Loucy (cell line): ENCODE results near the gene PIK3R1.

Source experiments
- H2AFZ ChIP-seq: fragments of 200-600 bp; sonication (generic); 2 replicates; pipeline ENCODE4 v1.6.0; 2016; ENCODE audit warnings: antibody characterized with exemption, mild to moderate bottlenecking, low read length, moderate library complexity
- H3F3A ChIP-seq: fragments of 200-600 bp; 2 replicates; pipeline ENCODE4 v1.6.0; 2016; ENCODE audit warnings: antibody characterized with exemption, low read depth, mild to moderate bottlenecking
- H3K27me3 ChIP-seq: fragments of 200-600 bp; sonication (generic); 2 replicates; pipeline ENCODE4 v1.6.1; 2014; ENCODE audit warnings: low read length, mild to moderate bottlenecking; ENCODE audit not compliant: insufficient read depth, poor library complexity, severe bottlenecking
- H3K36me3 ChIP-seq: fragments of 200-600 bp; sonication (generic); 2 replicates; pipeline ENCODE4 v1.6.1; 2016; ENCODE audit warnings: low read length; ENCODE audit not compliant: insufficient read depth
- H3K4me1 ChIP-seq: fragments of 200-600 bp; sonication (generic); 2 replicates; pipeline ENCODE4 v1.5.1; 2014; ENCODE audit warnings: low read length, mild to moderate bottlenecking; ENCODE audit not compliant: insufficient read depth, poor library complexity, severe bottlenecking
- H3K4me2 ChIP-seq: fragments of 200-600 bp; sonication (generic); 2 replicates; pipeline ENCODE4 v1.6.0; 2014; ENCODE audit warnings: antibody characterized with exemption, low read length, low read depth, mild to moderate bottlenecking; ENCODE audit not compliant: poor library complexity, severe bottlenecking
- H3K4me3 ChIP-seq: fragments of 200-600 bp; sonication (generic); 2 replicates; pipeline ENCODE4 v1.5.1; 2014; ENCODE audit warnings: low read length, mild to moderate bottlenecking, mixed read lengths; ENCODE audit not compliant: poor library complexity, severe bottlenecking
- H3K79me2 ChIP-seq: fragments of 200-600 bp; sonication (generic); 2 replicates; pipeline ENCODE4 v1.6.1; 2014; ENCODE audit warnings: low read length; ENCODE audit not compliant: insufficient read depth
- H3K9ac ChIP-seq: fragments of 200-600 bp; sonication (generic); 2 replicates; pipeline ENCODE4 v1.6.0; 2014; ENCODE audit warnings: mild to moderate bottlenecking, low read depth, low read length, moderate library complexity; ENCODE audit not compliant: poor library complexity, severe bottlenecking
- H3K9me2 ChIP-seq: fragments of 200-600 bp; sonication (generic); replicated peaks from 2 replicates; pipeline ENCODE4 v1.6.1; 2016; ENCODE audit warnings: low read depth, low read length, mixed read lengths
- H3K9me3 ChIP-seq: fragments of 200-600 bp; sonication (generic); 2 replicates; pipeline ENCODE4 v1.6.1; 2014; ENCODE audit warnings: mild to moderate bottlenecking, antibody characterized with exemption, low read length, low read depth; ENCODE audit not compliant: insufficient read depth
- H4K20me1 ChIP-seq: fragments of 200-600 bp; sonication (generic); 2 replicates; pipeline ENCODE4 v1.6.0; 2014; ENCODE audit warnings: antibody characterized with exemption, low read length, mild to moderate bottlenecking; ENCODE audit not compliant: insufficient read depth, poor library complexity, severe bottlenecking
- EZH2phosphoT487 ChIP-seq: fragments of 200-600 bp; IDR thresholded peaks from 2 replicates; pipeline ENCODE4 v1.6.1; 2018; ENCODE audit warnings: antibody characterized with exemption, mild to moderate bottlenecking, moderate library complexity, borderline replicate concordance
- TF ChIP-seq, protein P1 (sequence below): fragments of 200-600 bp; sonication (generic); conservative IDR thresholded peaks from 2 replicates; pipeline ENCODE4 v1.5.1; 2014; ENCODE audit warnings: mild to moderate bottlenecking, antibody characterized with exemption, low read length

The PIK3R1 gene

DNA sequence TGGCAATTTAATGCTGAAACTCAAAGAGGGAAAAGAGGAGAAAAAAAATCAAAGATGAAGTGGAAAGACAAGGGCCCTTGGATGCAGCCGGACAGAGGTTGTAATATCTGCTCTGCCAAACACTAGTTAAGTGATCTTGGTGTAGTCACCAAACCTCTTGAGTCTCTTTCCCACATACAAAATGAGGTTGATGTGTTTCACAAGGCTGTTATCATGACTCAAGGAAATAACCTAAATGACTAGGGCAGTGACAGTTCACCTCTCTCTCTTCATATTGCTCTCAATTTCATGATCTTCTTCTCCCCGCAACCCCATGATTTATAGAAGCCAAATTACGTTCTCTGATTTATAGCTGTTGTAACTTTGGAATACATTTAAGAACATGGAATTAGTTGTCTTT lies 44.9 kb downstream of the PIK3R1 start:
- Histone ChIP-seq H3K4me2 (no peak overlapping the region), H3K36me3 (peaks cover 37% of the 10 kb centered on the region; the same call in 1 of the 2 replicates), H3K9me2 (no peaks in the 10 kb centered on the region), H3K4me1 (peaks cover 79% of the 10 kb centered on the region), H4K20me1 (peaks cover 35% of the 10 kb centered on the region), H3F3A (peaks cover 11% of the 10 kb centered on the region), H3K27me3 (no peaks in the 10 kb centered on the region), H3K4me3 (no peak overlapping the region), H3K9ac (no peak overlapping the region), H2AFZ (no peak overlapping the region), H3K9me3 (no peaks in the 10 kb centered on the region), H3K79me2 (peaks cover 86% of the 10 kb centered on the region)
- TF ChIP-seq, protein P1, sequence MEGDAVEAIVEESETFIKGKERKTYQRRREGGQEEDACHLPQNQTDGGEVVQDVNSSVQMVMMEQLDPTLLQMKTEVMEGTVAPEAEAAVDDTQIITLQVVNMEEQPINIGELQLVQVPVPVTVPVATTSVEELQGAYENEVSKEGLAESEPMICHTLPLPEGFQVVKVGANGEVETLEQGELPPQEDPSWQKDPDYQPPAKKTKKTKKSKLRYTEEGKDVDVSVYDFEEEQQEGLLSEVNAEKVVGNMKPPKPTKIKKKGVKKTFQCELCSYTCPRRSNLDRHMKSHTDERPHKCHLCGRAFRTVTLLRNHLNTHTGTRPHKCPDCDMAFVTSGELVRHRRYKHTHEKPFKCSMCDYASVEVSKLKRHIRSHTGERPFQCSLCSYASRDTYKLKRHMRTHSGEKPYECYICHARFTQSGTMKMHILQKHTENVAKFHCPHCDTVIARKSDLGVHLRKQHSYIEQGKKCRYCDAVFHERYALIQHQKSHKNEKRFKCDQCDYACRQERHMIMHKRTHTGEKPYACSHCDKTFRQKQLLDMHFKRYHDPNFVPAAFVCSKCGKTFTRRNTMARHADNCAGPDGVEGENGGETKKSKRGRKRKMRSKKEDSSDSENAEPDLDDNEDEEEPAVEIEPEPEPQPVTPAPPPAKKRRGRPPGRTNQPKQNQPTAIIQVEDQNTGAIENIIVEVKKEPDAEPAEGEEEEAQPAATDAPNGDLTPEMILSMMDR, result no peak
- no peak for TF ChIP-seq EZH2phosphoT487

DNA sequence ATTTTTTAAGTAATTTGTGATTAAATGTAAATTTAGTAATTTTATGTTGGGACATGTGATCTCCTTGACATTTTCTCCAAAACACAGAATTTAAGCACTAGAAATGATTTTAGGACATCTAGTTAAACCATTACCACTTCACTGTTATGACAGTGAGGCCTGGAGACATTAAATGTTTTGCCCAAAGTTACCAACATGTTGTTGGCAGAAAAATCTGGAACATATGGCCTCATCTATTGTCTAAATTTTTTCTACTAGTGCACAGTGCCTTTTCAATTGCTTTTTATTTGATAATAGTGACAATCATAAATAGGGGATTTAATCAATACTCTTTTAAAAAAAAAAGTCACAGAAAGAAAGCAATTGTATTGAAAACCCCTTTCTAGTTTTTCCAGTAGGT lies 45.6 kb downstream of the PIK3R1 start:
- no peak for TF ChIP-seq EZH2phosphoT487
- TF ChIP-seq, protein P1, result no peak
- no peak overlapping the region for H3K4me3 ChIP-seq
- H3K9me2 ChIP-seq, result no peaks in the 10 kb centered on the region
- peak overlapping the region; percentile 6 for H3K9ac ChIP-seq
- H3K4me2 ChIP-seq, result peak overlapping the region; percentile 3
- peaks cover 82% of the 10 kb centered on the region for H3K4me1 ChIP-seq
- peaks cover 93% of the 10 kb centered on the region for H3K79me2 ChIP-seq
- peaks cover 9% of the 10 kb centered on the region for H3F3A ChIP-seq
- peaks cover 37% of the 10 kb centered on the region; the same call in 1 of the 2 replicates for H3K36me3 ChIP-seq
- H3K27me3 ChIP-seq, result no peaks in the 10 kb centered on the region
- H4K20me1 ChIP-seq, result peaks cover 39% of the 10 kb centered on the region
- H2AFZ ChIP-seq, result no peak overlapping the region
- no peaks in the 10 kb centered on the region for H3K9me3 ChIP-seq

DNA sequence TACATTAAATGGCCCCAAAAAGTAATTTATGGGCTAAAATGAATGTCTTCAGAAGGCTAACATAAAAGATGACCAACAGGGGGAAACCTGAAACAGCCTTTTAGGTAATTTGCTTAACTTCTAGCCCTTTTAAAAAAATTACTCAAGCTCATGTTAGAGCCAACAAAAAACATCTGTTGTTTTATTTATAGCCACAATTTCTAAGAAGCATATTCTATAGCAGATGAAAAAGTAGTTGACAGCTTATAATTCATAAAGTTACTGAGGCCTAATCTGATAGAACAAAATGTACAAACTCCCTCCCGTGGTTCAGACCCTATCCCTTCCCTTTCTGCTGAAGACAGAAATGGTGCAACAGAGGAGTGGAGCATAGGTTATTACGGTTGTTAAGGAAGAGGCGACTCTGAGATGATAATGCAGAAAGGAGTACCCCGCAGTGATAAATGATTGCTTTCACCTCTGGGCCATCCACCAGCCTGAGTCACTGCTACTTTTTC lies 46.1 kb downstream of the PIK3R1 start:
- H4K20me1 ChIP-seq, result peaks cover 43% of the 10 kb centered on the region
- TF ChIP-seq, protein P1, result peak; percentile 52
- TF ChIP-seq EZH2phosphoT487, result no peak
- H3K9me3 ChIP-seq, result no peaks in the 10 kb centered on the region
- peaks cover 37% of the 10 kb centered on the region; the same call in 1 of the 2 replicates for H3K36me3 ChIP-seq
- H3K79me2 ChIP-seq, result peaks cover 93% of the 10 kb centered on the region
- H3K9me2 ChIP-seq, result no peaks in the 10 kb centered on the region
- H3K27me3 ChIP-seq, result no peaks in the 10 kb centered on the region
- no peak overlapping the region for H2AFZ ChIP-seq
- no peak overlapping the region for H3K4me3 ChIP-seq
- peak overlapping the region; percentile 3 for H3K4me2 ChIP-seq
- peaks cover 10% of the 10 kb centered on the region for H3F3A ChIP-seq
- H3K4me1 ChIP-seq, result peaks cover 82% of the 10 kb centered on the region
- H3K9ac ChIP-seq, result peak overlapping the region; percentile 6
